Sigmoid colon (tissue), 7 donors: ENCODE data around the gene EME1. TPM values are rescaled to one million over a fixed set of nuclear protein-coding genes. Genes with fewer than 3 reads are reported as not detected.

ENCODE experiments used
- DNase-seq: peaks from one replicate; pipeline ENCODE4 v3.0.0-alpha.2; 2019
- H3K27ac ChIP-seq, 4 donors: fragments of 200-600 bp; sonication (generic); one replicate each; pipeline ENCODE4 v1.5.1; 2016 to 2019; ENCODE audit warnings: mild to moderate bottlenecking in 1 of 4
- H3K27me3 ChIP-seq, 3 donors: fragments of 200-600 bp; sonication (generic); one replicate each; pipeline ENCODE4 v1.5.1; 2019; ENCODE audit warnings: mild to moderate bottlenecking in 1 of 3
- H3K36me3 ChIP-seq, 4 donors: fragments of 200-600 bp; sonication (generic); one replicate each; pipeline ENCODE4 v1.5.1; 2016 to 2019
- H3K4me1 ChIP-seq, 4 donors: fragments of 200-600 bp; sonication (generic); one replicate each; pipeline ENCODE4 v1.5.1; 2017 to 2019
- H3K4me3 ChIP-seq, 4 donors: fragments of 200-600 bp; sonication (generic); one replicate each; pipeline ENCODE4 v1.5.1; 2017 to 2019; ENCODE audit warnings: mild to moderate bottlenecking in 2 of 4, moderate library complexity in 1 of 4
- H3K9me3 ChIP-seq, 4 donors: fragments of 200-600 bp in 3 of 4; sonication (generic) in 3 of 4; one replicate each; pipeline versions ENCODE4 v1.5.1 to v1.6.1; 2013 to 2019
- EP300 ChIP-seq, 4 donors: sonication (generic); formaldehyde crosslinking; IDR thresholded peaks; one replicate each; pipeline ENCODE4 v1.6.1; 2017; ENCODE audit warnings: antibody characterized with exemption in 4 of 4
- POLR2A ChIP-seq, 2 donors: fragments of 450-650 bp; IDR thresholded peaks; one replicate each; pipeline ENCODE4 v1.6.1; 2016; ENCODE audit warnings: antibody characterized with exemption in 2 of 2, mild to moderate bottlenecking in 2 of 2, moderate library complexity in 2 of 2
- POLR2AphosphoS5 ChIP-seq, 4 donors: sonication (generic); formaldehyde crosslinking; IDR thresholded peaks; one replicate each; pipeline ENCODE4 v1.6.1; 2017; ENCODE audit warnings: antibody characterized with exemption in 4 of 4
- WGBS, 2 donors: extraction: QIAGEN DNeasy Blood & Tissue Kit; methylation state at CpG; one replicate each; pipeline ENCODE4 v1.1.7; 2013; 5-methylcytosine and 5-hydroxymethylcytosine counted together
- intact Hi-C: fragments of 100-400 bp; cut with DNase I; formaldehyde crosslinking; loops from one replicate; pipeline ENCODE4 v1.15.1; 2023
- polyA plus RNA-seq, 3 donors: library from polyadenylated mRNA; stranded (reverse); fragments of 200-250 nt; gene quantifications; one replicate each; pipeline ENCODE4 v1.2.3, GENCODE V29; 2013
- small RNA-seq, 3 donors: library from RNA; depleted of rRNA; stranded (forward); fragments of <200 nt; gene quantifications; one replicate each; pipeline ENCODE3, GENCODE V24; 2016
- total RNA-seq, 4 donors: library from RNA; depleted of rRNA; stranded (reverse); fragments of >200 nt; gene quantifications; one replicate each; pipeline ENCODE4 v1.1.0, GENCODE V29; 2016
- TF ChIP-seq, protein P1 (sequence below), 4 experiments: fragments of 450-650 bp in 3 of 4; fragments of 200-600 bp in 1 of 4; IDR thresholded peaks; one replicate each; pipeline ENCODE4 v1.5.1; 2016 to 2019; ENCODE audit warnings: antibody characterized with exemption in 4 of 4, mild to moderate bottlenecking in 3 of 4, moderate library complexity in 2 of 4
- donor health status: healthy with polysubstance abuse.
- donor health status: Bipolar disorder and iron deficiency.
- donor health status: healthy.

EME1 gene
- total and polyA plus RNA-seq, 7 donors: 0.36 to 3.5 (median 1.2) TPM; not detected in 4

DNA sequence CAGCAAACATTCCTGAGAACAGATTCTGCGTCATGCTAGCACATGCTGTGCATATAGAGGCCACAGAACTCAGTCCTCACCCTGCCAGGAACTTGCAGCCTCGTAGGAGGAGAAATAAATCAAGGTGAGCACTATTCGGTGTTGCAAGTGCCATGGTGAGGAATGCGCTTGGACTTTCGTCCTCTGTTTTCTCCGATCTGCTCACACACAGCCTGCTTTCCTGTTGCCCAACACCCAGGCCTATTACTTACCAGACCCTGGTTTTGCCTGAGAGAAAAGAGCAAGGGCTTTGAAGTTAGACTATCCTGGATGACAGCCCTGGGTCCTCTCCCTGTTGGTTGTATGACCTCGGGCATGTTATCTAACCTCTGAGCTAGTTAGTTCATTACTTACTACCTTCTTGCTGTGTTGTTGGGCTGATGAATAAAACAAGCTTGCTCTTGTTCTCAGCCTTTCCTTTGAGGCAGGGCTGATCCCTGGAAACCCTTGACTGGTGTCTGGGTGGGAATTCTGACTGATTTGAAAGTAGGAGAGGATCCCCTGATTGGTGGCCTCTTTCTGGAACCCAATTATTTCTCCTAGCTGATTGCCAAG, 55.9 kb downstream of the EME1 start:
- WGBS, 2 donors: 39 to 80% methylated on average over 7 of the region's 7 CpGs
- TF ChIP-seq POLR2AphosphoS5 (IDR thresholded peaks at IDR 0.05) (no peak), POLR2A (IDR thresholded peaks at IDR 0.05) (no peak), EP300 (IDR thresholded peaks at IDR 0.05) (no peak)
- TF ChIP-seq, protein P1, sequence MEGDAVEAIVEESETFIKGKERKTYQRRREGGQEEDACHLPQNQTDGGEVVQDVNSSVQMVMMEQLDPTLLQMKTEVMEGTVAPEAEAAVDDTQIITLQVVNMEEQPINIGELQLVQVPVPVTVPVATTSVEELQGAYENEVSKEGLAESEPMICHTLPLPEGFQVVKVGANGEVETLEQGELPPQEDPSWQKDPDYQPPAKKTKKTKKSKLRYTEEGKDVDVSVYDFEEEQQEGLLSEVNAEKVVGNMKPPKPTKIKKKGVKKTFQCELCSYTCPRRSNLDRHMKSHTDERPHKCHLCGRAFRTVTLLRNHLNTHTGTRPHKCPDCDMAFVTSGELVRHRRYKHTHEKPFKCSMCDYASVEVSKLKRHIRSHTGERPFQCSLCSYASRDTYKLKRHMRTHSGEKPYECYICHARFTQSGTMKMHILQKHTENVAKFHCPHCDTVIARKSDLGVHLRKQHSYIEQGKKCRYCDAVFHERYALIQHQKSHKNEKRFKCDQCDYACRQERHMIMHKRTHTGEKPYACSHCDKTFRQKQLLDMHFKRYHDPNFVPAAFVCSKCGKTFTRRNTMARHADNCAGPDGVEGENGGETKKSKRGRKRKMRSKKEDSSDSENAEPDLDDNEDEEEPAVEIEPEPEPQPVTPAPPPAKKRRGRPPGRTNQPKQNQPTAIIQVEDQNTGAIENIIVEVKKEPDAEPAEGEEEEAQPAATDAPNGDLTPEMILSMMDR (IDR thresholded peaks at IDR 0.05): no peak
- no peak for DNase-seq
- no peaks in the 10 kb centered on the region for H3K27me3 ChIP-seq
- H3K4me1 ChIP-seq: peaks cover 0 to 30% (median 24%) of the 10 kb centered on the region in 4 donors
- intact Hi-C loops: no loop called here
- no peak overlapping the region for H3K4me3 ChIP-seq
- no peak overlapping the region for H3K27ac ChIP-seq
- H3K36me3 ChIP-seq: peaks cover 0 to 7% (median 0%) of the 10 kb centered on the region in 4 donors
- no peaks in the 10 kb centered on the region for H3K9me3 ChIP-seq

DNA sequence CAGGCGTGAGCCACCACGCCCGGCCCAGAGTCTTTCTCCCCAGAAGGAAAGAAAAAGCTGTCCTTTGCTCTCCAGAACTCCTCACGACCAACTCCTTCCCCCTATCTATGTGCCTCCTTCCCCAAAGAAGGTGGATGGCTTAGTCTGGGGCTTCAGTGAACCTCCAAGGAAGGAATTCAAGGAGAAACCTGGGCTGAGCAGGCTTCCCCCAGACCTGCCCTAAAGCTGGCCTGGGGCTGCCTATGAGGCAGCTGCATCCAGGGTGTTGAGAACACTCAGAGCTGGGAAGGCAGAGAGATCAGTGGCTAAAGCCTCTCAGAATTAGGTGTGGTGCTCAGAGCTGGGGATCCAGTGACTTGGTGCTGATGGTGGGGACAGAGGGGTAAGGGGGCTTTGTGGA, 56.8 kb downstream of the EME1 start:
- intact Hi-C loops: no loop called here
- H3K27ac ChIP-seq: no peak overlapping the region

More for the DNA sequence above, 56.8 kb downstream of the EME1 start:
- Histone ChIP-seq H3K4me3 (no peak overlapping the region), H3K9me3 (no peaks in the 10 kb centered on the region), H3K4me1 (peaks cover 0 to 30% (median 24%) of the 10 kb centered on the region in 4 donors), H3K36me3 (peaks cover 0 to 7% (median 0%) of the 10 kb centered on the region in 4 donors), H3K27me3 (no peaks in the 10 kb centered on the region)
- TF ChIP-seq, protein P1 (IDR thresholded peaks at IDR 0.05): no peak
- TF ChIP-seq POLR2AphosphoS5 (IDR thresholded peaks at IDR 0.05) (no peak), EP300 (IDR thresholded peaks at IDR 0.05) (no peak), POLR2A (IDR thresholded peaks at IDR 0.05) (no peak)
- 58 to 83% methylated on average over 4 of the region's 4 CpGs for WGBS, 2 donors
- DNase-seq: no peak

Small RNAs within 50 kb of the gene (small RNA-seq; reads per million reads assigned to genes)
- gene RF00019: 0 reads per million in 3 donors

Other genes with a start within 250 kb of the EME1 start
- gene SAMD14, start 243.1 kb upstream of the EME1 start, total RNA-seq: 1 to 10 TPM in 1 of 4 donors, under 1 TPM in 3; 0.16 to 2.5 (median 0.63) TPM
- 1 to 10 TPM in 2 of 3 donors, under 1 TPM in 1; 0.92 to 1.3 (median 1.2) TPM for gene SAMD14, start 243.1 kb upstream of the EME1 start, polyA plus RNA-seq
- gene PPP1R9B, start 222.6 kb upstream of the EME1 start, total RNA-seq: 10 to 100 TPM; 15.3 to 18.8 (median 16.8) TPM
- 10 to 100 TPM in 2 of 3 donors, 1 to 10 TPM in 1; 9.0 to 38.7 (median 10.9) TPM for gene PPP1R9B, start 222.6 kb upstream of the EME1 start, polyA plus RNA-seq
- gene SGCA, start 207.2 kb upstream of the EME1 start, total RNA-seq: 10 to 100 TPM; 27.3 to 80.1 (median 56.1) TPM
- 1 to 10 TPM; 2.5 to 7.2 (median 4.6) TPM for gene SGCA, start 207.2 kb upstream of the EME1 start, polyA plus RNA-seq
- gene COL1A1, start 171.6 kb upstream of the EME1 start, total RNA-seq: 100 to 1,000 TPM in 1 of 4 donors, 10 to 100 TPM in 3; 43.6 to 459 (median 71.4) TPM
- gene COL1A1, start 171.6 kb upstream of the EME1 start, polyA plus RNA-seq: 10 to 100 TPM in 2 of 3 donors, 1 to 10 TPM in 1; 7.8 to 96.7 (median 10.2) TPM
- not detected for gene TMEM92, start 98.8 kb upstream of the EME1 start, total RNA-seq
- 1 to 10 TPM; 2.5 to 9.7 (median 3.6) TPM for gene TMEM92, start 98.8 kb upstream of the EME1 start, polyA plus RNA-seq
- 10 to 100 TPM; 16.2 to 27.4 (median 18.3) TPM for gene XYLT2, start 27.1 kb upstream of the EME1 start, total RNA-seq
- 10 to 100 TPM in 1 of 3 donors, 1 to 10 TPM in 2; 1.8 to 14.5 (median 2.5) TPM for gene XYLT2, start 27.1 kb upstream of the EME1 start, polyA plus RNA-seq
- 10 to 100 TPM; 64.0 to 94.6 (median 75.6) TPM for gene MRPL27, start within 50 bp of the EME1 start, total RNA-seq
- gene MRPL27, start within 50 bp of the EME1 start, polyA plus RNA-seq: 100 to 1,000 TPM; 151 to 234 (median 220) TPM
- 10 to 100 TPM; 32.4 to 38.8 (median 35.2) TPM for gene LRRC59, start 24.3 kb downstream of the EME1 start, total RNA-seq
- 100 to 1,000 TPM in 1 of 3 donors, 10 to 100 TPM in 2; 78.1 to 116 (median 84.6) TPM for gene LRRC59, start 24.3 kb downstream of the EME1 start, polyA plus RNA-seq
- 10 to 100 TPM in 2 of 4 donors, 1 to 10 TPM in 2; 8.2 to 28.5 (median 11.0) TPM for gene ACSF2, start 53.0 kb downstream of the EME1 start, total RNA-seq
- 10 to 100 TPM; 49.9 to 61.7 (median 54.3) TPM for gene ACSF2, start 53.0 kb downstream of the EME1 start, polyA plus RNA-seq
- not detected for gene CHAD, start 95.7 kb downstream of the EME1 start, total RNA-seq
- gene CHAD, start 95.7 kb downstream of the EME1 start, polyA plus RNA-seq: 1 to 10 TPM; 3.7 to 7.2 (median 4.4) TPM
- gene RSAD1, start 105.6 kb downstream of the EME1 start, total RNA-seq: 10 to 100 TPM; 18.6 to 27.4 (median 22.7) TPM
- 10 to 100 TPM; 22.4 to 33.6 (median 25.2) TPM for gene RSAD1, start 105.6 kb downstream of the EME1 start, polyA plus RNA-seq
- gene MYCBPAP, start 135.2 kb downstream of the EME1 start, total RNA-seq: 1 to 10 TPM in 3 of 4 donors, under 1 TPM in 1; 0.36 to 2.5 (median 1.7) TPM
- gene MYCBPAP, start 135.2 kb downstream of the EME1 start, polyA plus RNA-seq: 1 to 10 TPM in 1 of 3 donors, under 1 TPM in 1, not detected in 1; 0.23 to 2.1 TPM
- not detected for gene EPN3, start 159.5 kb downstream of the EME1 start, total RNA-seq
- 10 to 100 TPM; 23.4 to 31.7 (median 29.5) TPM for gene EPN3, start 159.5 kb downstream of the EME1 start, polyA plus RNA-seq
- 10 to 100 TPM; 40.8 to 81.7 (median 58.6) TPM for gene SPATA20, start 173.9 kb downstream of the EME1 start, total RNA-seq
- gene SPATA20, start 173.9 kb downstream of the EME1 start, polyA plus RNA-seq: 10 to 100 TPM; 24.0 to 45.1 (median 40.6) TPM
- 1 to 10 TPM in 1 of 4 donors, under 1 TPM in 3; 0.33 to 1.4 (median 0.59) TPM for gene CACNA1G, start 187.5 kb downstream of the EME1 start, total RNA-seq
- gene CACNA1G, start 187.5 kb downstream of the EME1 start, polyA plus RNA-seq: under 1 TPM in 2 of 3 donors, not detected in 1; under 0.01 to 0.20 TPM